Caco-2 (cell line): ENCODE results near the gene CPEB4. TPM values are rescaled to one million over a fixed set of nuclear protein-coding genes. Genes with fewer than 3 reads are reported as not detected.

Source experiments
- BruUV-seq: library from RNA; stranded (reverse); fragments of 400-500 nt; replicated peaks from 2 replicates; lab custom pipeline; 2021; lab: Mats Ljungman, UMichigan
- CTCF ChIA-PET: fragments of 300-600 bp; sonication (Branson Sonifier 250); formaldehyde crosslinking; loops from one replicate; lab custom pipeline; 2022; ENCODE audit warnings: antibody characterized with exemption; lab: Charles Lee
- POLR2A ChIA-PET: fragments of 300-600 bp; sonication (Branson Sonifier 250); formaldehyde crosslinking; loops from one replicate; lab custom pipeline; 2022; ENCODE audit warnings: antibody characterized with exemption; lab: Charles Lee
- DNase-seq, 2 experiments: peaks; one replicate each; pipeline versions ENCODE4 v3.0.0 to v3.0.0-alpha.2; 2020 to 2022
- H3K27me3 ChIP-seq: replicated peaks from 2 replicates; pipeline ENCODE4 v1.6.0; 2011; ENCODE audit warnings: low read length; ENCODE audit not compliant: control insufficient read depth, insufficient read depth
- H3K36me3 ChIP-seq: 2 replicates; pipeline ENCODE4 v1.5.1; 2011; ENCODE audit warnings: low read length; ENCODE audit not compliant: control insufficient read depth, insufficient read depth
- H3K4me1 ChIP-seq: fragments of 250-450 bp; sonication (Bioruptor Pico); 2 replicates; pipeline ENCODE4 v1.5.1; 2020; ENCODE audit warnings: mild to moderate bottlenecking
- H3K4me3 ChIP-seq: 2 replicates; pipeline ENCODE4 v1.5.1; 2011; ENCODE audit warnings: low read depth, mild to moderate bottlenecking, control low read depth, low read length
- H3K9me3 ChIP-seq: fragments of 250-450 bp; sonication (Bioruptor Pico); 2 replicates; pipeline ENCODE4 v1.5.1; 2020; ENCODE audit warnings: mild to moderate bottlenecking, moderate library complexity
- H3K27ac Mint-ChIP-seq: one replicate; pipeline ENCODE4 v1.8.0; 2022; ENCODE audit warnings: mixed read lengths; ENCODE audit not compliant: unreplicated experiment
- H3K27me3 Mint-ChIP-seq: one replicate; pipeline ENCODE4 v1.8.0; 2022; ENCODE audit warnings: mixed read lengths; ENCODE audit not compliant: insufficient read depth, unreplicated experiment
- H3K36me3 Mint-ChIP-seq: one replicate; pipeline ENCODE4 v1.8.0; 2022; ENCODE audit warnings: mild to moderate bottlenecking, mixed read lengths; ENCODE audit not compliant: insufficient read depth, unreplicated experiment
- H3K4me1 Mint-ChIP-seq: one replicate; pipeline ENCODE4 v1.8.0; 2022; ENCODE audit warnings: low read depth, mixed read lengths; ENCODE audit not compliant: unreplicated experiment
- H3K4me3 Mint-ChIP-seq: one replicate; pipeline ENCODE4 v1.8.0; 2022; ENCODE audit warnings: mild to moderate bottlenecking, moderate library complexity, mixed read lengths; ENCODE audit not compliant: unreplicated experiment
- H3K9me3 Mint-ChIP-seq: one replicate; pipeline ENCODE4 v1.8.0; 2022; ENCODE audit warnings: mixed read lengths; ENCODE audit not compliant: unreplicated experiment
- intact Hi-C: fragments of 100-400 bp; cut with micrococcal nuclease; formaldehyde crosslinking; loops from one replicate; pipeline ENCODE4 v1.10.0; 2022; ENCODE audit not compliant: unreplicated experiment
- total RNA-seq: library from RNA; stranded (reverse); gene quantifications from 2 replicates; pipeline ENCODE4 v1.2.3, GENCODE V29; 2022
- TF ChIP-seq, protein P1 (sequence below), 2 experiments: fragments of 200-600 bp in 1 of 2; IDR thresholded peaks; 1 replicate in 1 of 2; 2 replicates in 1 of 2; pipeline versions ENCODE4 v1.5.1 to v1.8.0; 2011 to 2022; ENCODE audit warnings: antibody characterized with exemption in 1 of 2, control low read depth in 1 of 2, inconsistent platforms in 1 of 2, low read depth in 1 of 2, low read length in 1 of 2, mild to moderate bottlenecking in 1 of 2, moderate library complexity in 1 of 2; ENCODE audit not compliant: insufficient read depth in 1 of 2, severe bottlenecking in 1 of 2, unreplicated experiment in 1 of 2

Gene CPEB4
- total RNA-seq, 1 experiment from 2014 or later = 25.1 TPM

- Mint-ChIP-seq H3K9me3 (no peaks in the 10 kb centered on the region), H3K27ac (peak overlapping the region; percentile 69), H3K4me1 (peaks cover 52% of the 10 kb centered on the region), H3K27me3 (no peaks in the 10 kb centered on the region), H3K36me3 (peaks cover 18% of the 10 kb centered on the region), H3K4me3 (peak overlapping the region; percentile 44)
- BruUV-seq = no TSS peak
- Histone ChIP-seq H3K9me3 (no peaks in the 10 kb centered on the region), H3K4me1 (peaks cover 70% of the 10 kb centered on the region), H3K4me3 (no peak overlapping the region), H3K27me3 (no peaks in the 10 kb centered on the region), H3K36me3 (0 out of 2 replicates have a peak, but pooled peaks cover 2% of the 10 kb centered on the region)
- POLR2A ChIA-PET = interaction anchor here (0.6 to 1.7 kb wide), 4 partner anchors 14 to 58 kb away, joined by 3 to 8 read pairs (median 5); partner anchors contain the start of gene CPEB4
- DNase-seq = peak; percentile 62 to 74
- intact Hi-C loops = loop anchor here (1.0 to 2.0 kb wide), 4 partner anchors 14 to 122 kb away; no protein-coding TSS in a partner anchor
- TF ChIP-seq, protein P1, sequence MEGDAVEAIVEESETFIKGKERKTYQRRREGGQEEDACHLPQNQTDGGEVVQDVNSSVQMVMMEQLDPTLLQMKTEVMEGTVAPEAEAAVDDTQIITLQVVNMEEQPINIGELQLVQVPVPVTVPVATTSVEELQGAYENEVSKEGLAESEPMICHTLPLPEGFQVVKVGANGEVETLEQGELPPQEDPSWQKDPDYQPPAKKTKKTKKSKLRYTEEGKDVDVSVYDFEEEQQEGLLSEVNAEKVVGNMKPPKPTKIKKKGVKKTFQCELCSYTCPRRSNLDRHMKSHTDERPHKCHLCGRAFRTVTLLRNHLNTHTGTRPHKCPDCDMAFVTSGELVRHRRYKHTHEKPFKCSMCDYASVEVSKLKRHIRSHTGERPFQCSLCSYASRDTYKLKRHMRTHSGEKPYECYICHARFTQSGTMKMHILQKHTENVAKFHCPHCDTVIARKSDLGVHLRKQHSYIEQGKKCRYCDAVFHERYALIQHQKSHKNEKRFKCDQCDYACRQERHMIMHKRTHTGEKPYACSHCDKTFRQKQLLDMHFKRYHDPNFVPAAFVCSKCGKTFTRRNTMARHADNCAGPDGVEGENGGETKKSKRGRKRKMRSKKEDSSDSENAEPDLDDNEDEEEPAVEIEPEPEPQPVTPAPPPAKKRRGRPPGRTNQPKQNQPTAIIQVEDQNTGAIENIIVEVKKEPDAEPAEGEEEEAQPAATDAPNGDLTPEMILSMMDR (IDR thresholded peaks at IDR 0.05; ENCODE audit: insufficient read depth in 1 of 2, low read depth in 1 of 2, low read length in 1 of 2, severe bottlenecking in 1 of 2, unreplicated experiment in 1 of 2) = no peak
- CTCF ChIA-PET = interaction anchor here (1.0 to 1.9 kb wide), 6 partner anchors 14 to 390 kb away, joined by 3 to 6 read pairs (median 4); no protein-coding TSS in a partner anchor
Observed at GRCh38 chr5:173946323-173946722, 58.2 kb downstream of the CPEB4 start.

- Mint-ChIP-seq H3K4me3 (no peak overlapping the region), H3K27ac (no peak overlapping the region), H3K9me3 (no peaks in the 10 kb centered on the region), H3K27me3 (no peaks in the 10 kb centered on the region), H3K4me1 (peaks cover 32% of the 10 kb centered on the region), H3K36me3 (peaks cover 52% of the 10 kb centered on the region)
- TF ChIP-seq, protein P1 (IDR thresholded peaks at IDR 0.05; ENCODE audit: insufficient read depth in 1 of 2, low read depth in 1 of 2, low read length in 1 of 2, severe bottlenecking in 1 of 2, unreplicated experiment in 1 of 2) = no peak
- CTCF ChIA-PET = no interaction called here
- intact Hi-C loops = no loop called here
- no peaks in the 10 kb centered on the region; the same call in 1 of the 2 replicates for H3K36me3 ChIP-seq
- no TSS peak for BruUV-seq
- POLR2A ChIA-PET = no interaction called here
- H3K4me3 ChIP-seq = no peak overlapping the region
- DNase-seq = no peak
- H3K4me1 ChIP-seq = peaks cover 28% of the 10 kb centered on the region
- no peaks in the 10 kb centered on the region for H3K9me3 ChIP-seq
- H3K27me3 ChIP-seq = no peaks in the 10 kb centered on the region
Observed at GRCh38 chr5:173950829-173951228, 62.7 kb downstream of the CPEB4 start.

DNA sequence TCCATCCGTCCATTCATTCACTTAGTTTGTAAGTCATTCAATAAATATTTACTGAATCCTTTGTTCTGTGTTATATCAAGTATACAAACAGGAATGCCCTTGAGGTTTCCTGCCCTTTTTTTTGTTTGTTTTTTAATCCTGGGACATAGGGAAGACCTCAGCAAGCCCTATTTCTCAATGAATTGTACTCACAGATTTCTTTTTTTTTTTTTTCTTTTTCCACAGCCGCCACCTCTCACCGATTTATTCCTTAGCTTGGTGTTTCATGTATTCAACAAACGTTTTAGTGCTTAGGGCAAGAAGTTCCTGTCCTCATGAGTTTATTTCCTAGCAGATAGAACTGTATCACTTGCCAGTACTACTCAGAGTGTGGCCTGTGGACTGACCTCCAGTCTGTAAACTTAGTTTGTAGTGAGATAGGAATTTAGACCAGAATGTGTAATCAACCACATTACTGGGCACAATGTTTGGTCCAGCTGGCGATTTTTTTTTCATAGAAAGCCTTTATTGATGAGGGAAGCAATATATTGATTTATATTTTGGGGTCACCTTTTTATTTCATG, 65.5 kb downstream of the CPEB4 start:
- H3K4me1 Mint-ChIP-seq = peaks cover 14% of the 10 kb centered on the region
- H3K36me3 Mint-ChIP-seq = peaks cover 48% of the 10 kb centered on the region
- no TSS peak for BruUV-seq
- Histone ChIP-seq H3K4me3 (no peak overlapping the region), H3K27me3 (no peaks in the 10 kb centered on the region), H3K9me3 (no peaks in the 10 kb centered on the region), H3K4me1 (peaks cover 13% of the 10 kb centered on the region), H3K36me3 (no peaks in the 10 kb centered on the region; the same call in 1 of the 2 replicates)
- intact Hi-C loops = no loop called here
- no peaks in the 10 kb centered on the region for H3K9me3 Mint-ChIP-seq
- DNase-seq = no peak
- ChIA-PET CTCF (no interaction called here), POLR2A (no interaction called here)
- no peak overlapping the region for H3K27ac Mint-ChIP-seq
- no peak overlapping the region for H3K4me3 Mint-ChIP-seq
- TF ChIP-seq, protein P1 (IDR thresholded peaks at IDR 0.05; ENCODE audit: insufficient read depth in 1 of 2, low read depth in 1 of 2, low read length in 1 of 2, severe bottlenecking in 1 of 2, unreplicated experiment in 1 of 2) = no peak
- H3K27me3 Mint-ChIP-seq = no peaks in the 10 kb centered on the region
